GM12878 (cell line): ENCODE results near the gene ASGR1. TPM values are rescaled to one million over a fixed set of nuclear protein-coding genes. Genes with fewer than 3 reads are reported as not detected.

Experiments
- ATAC-seq: fragments of 200-7000 bp; cut with Tn5 transposase; 3 replicates; pipeline ENCODE4 v1.9.1; 2020; ENCODE audit warnings: mild to moderate bottlenecking, moderate library complexity
- BruUV-seq: library from RNA; stranded (reverse); fragments of 400-500 nt; replicated peaks from 2 replicates; lab custom pipeline; 2021; lab: Mats Ljungman, UMichigan
- CTCF ChIA-PET: fragments of 300-600 bp; sonication (Branson Sonifier 250); formaldehyde crosslinking; extraction: SDS; loops from one replicate; lab custom pipeline; 2021; ENCODE audit warnings: inconsistent platforms; lab: Yijun Ruan, JAX
- POLR2A ChIA-PET: fragments of 350-600 bp; formaldehyde crosslinking; extraction: SDS; loops from one replicate; lab custom pipeline; 2021; ENCODE audit warnings: inconsistent platforms; lab: Charles Lee
- RAD21 ChIA-PET: fragments of 300-600 bp; sonication (Branson Sonifier 250); formaldehyde crosslinking; loops from one replicate; lab custom pipeline; 2023; ENCODE audit warnings: antibody characterized with exemption; ENCODE audit not compliant: unreplicated experiment; lab: Charles Lee
- SMC1A ChIA-PET: fragments of 300-600 bp; sonication (Branson Sonifier 250); formaldehyde crosslinking; loops from one replicate; lab custom pipeline; 2023; ENCODE audit not compliant: unreplicated experiment, uncharacterized antibody; lab: Charles Lee
- DNase-seq: peaks from one replicate; pipeline ENCODE4 v3.0.0-alpha.2; 2011; ENCODE audit warnings: low read depth, low spot score
- FAIRE-seq: peaks from 3 replicates; lab custom pipeline; 2011; peaks lifted over from hg19 to GRCh38; lab: Jason Lieb, UNC
- H2AFZ ChIP-seq: 2 replicates; pipeline ENCODE4 v1.6.0; 2011; ENCODE audit warnings: low read depth, low read length, control low read depth; ENCODE audit not compliant: control insufficient read depth
- H3K27ac ChIP-seq: 2 replicates; pipeline ENCODE4 v1.5.1; 2011; ENCODE audit warnings: control low read depth; ENCODE audit not compliant: control insufficient read depth, insufficient read depth
- H3K27me3 ChIP-seq, 2 experiments: replicated peaks in 1 of 2; 2 replicates each; pipeline versions ENCODE4 v1.6.0 to v1.6.1; 2011; ENCODE audit warnings: low read length in 1 of 2; ENCODE audit not compliant: control insufficient read depth in 2 of 2, insufficient read depth in 2 of 2
- H3K36me3 ChIP-seq, 2 experiments: 2 replicates each; pipeline ENCODE4 v1.5.1; 2011; ENCODE audit warnings: low read length in 1 of 2; ENCODE audit not compliant: control insufficient read depth in 2 of 2, insufficient read depth in 2 of 2
- H3K4me1 ChIP-seq: 2 replicates; pipeline ENCODE4 v1.6.1; 2011; ENCODE audit warnings: mild to moderate bottlenecking, low read length, moderate library complexity, mixed read lengths; ENCODE audit not compliant: control insufficient read depth, insufficient read depth
- H3K4me2 ChIP-seq: 2 replicates; pipeline ENCODE4 v1.6.0; 2011; ENCODE audit warnings: control low read depth; ENCODE audit not compliant: control insufficient read depth, insufficient read depth
- H3K4me3 ChIP-seq: fragments of 200-600 bp; sonication (generic); 2 replicates; pipeline ENCODE4 v1.5.1; 2016
- H3K79me2 ChIP-seq: 2 replicates; pipeline ENCODE4 v1.6.0; 2011; ENCODE audit warnings: low read length; ENCODE audit not compliant: control insufficient read depth, insufficient read depth
- H3K9ac ChIP-seq: 2 replicates; pipeline ENCODE4 v1.8.0; 2011; ENCODE audit warnings: low read length, control low read depth, mixed read lengths; ENCODE audit not compliant: control insufficient read depth, insufficient read depth
- H3K9me3 ChIP-seq: replicated peaks from 3 replicates; pipeline ENCODE4 v1.5.1; 2011; ENCODE audit warnings: mild to moderate bottlenecking, low read length; ENCODE audit not compliant: control insufficient read depth, insufficient read depth
- H4K20me1 ChIP-seq: 2 replicates; pipeline ENCODE4 v1.6.0; 2011; ENCODE audit not compliant: control insufficient read depth, insufficient read depth
- BRCA1 ChIP-seq: IDR thresholded peaks from 2 replicates; pipeline ENCODE4 v1.6.1; 2011; ENCODE audit warnings: low read depth, low read length, improper control_type of control experiment
- CBFB ChIP-seq: IDR thresholded peaks from 2 replicates; pipeline ENCODE4 v1.6.1; 2016; ENCODE audit warnings: antibody characterized with exemption, low read depth
- CHD4 ChIP-seq: fragments of 200-600 bp; sonication (generic); IDR thresholded peaks from 2 replicates; pipeline ENCODE4 v1.6.1; 2016; ENCODE audit warnings: mild to moderate bottlenecking
- DPF2 ChIP-seq: fragments of 450-650 bp; IDR thresholded peaks from 2 replicates; pipeline ENCODE4 v1.6.1; 2017; ENCODE audit warnings: mild to moderate bottlenecking
- FOXK2 ChIP-seq: fragments of 450-650 bp; IDR thresholded peaks from 2 replicates; pipeline ENCODE4 v1.6.1; 2017; ENCODE audit warnings: mild to moderate bottlenecking, moderate library complexity
- KDM1A ChIP-seq: fragments of 200-600 bp; sonication (generic); IDR thresholded peaks from 2 replicates; pipeline ENCODE4 v1.6.1; 2016; ENCODE audit warnings: borderline replicate concordance
- MTA3 ChIP-seq: IDR thresholded peaks from 2 replicates; pipeline ENCODE4 v1.6.1; 2012; ENCODE audit warnings: low read length, inconsistent platforms, borderline replicate concordance
- PML ChIP-seq: IDR thresholded peaks from 2 replicates; pipeline ENCODE4 v1.6.1; 2012; ENCODE audit warnings: low read length, inconsistent platforms
- POLR2AphosphoS2 ChIP-seq: IDR thresholded peaks from 2 replicates; pipeline ENCODE4 v1.6.1; 2011; ENCODE audit warnings: low read depth, mild to moderate bottlenecking, low read length, improper control_type of control experiment, moderate library complexity
- POU2F2 ChIP-seq: IDR thresholded peaks from 3 replicates; pipeline ENCODE4 v1.6.1; 2011; ENCODE audit warnings: low read depth, mild to moderate bottlenecking, low read length, borderline replicate concordance
- RCOR1 ChIP-seq: conservative IDR thresholded peaks from 2 replicates; pipeline ENCODE4 v1.6.1; 2012; ENCODE audit warnings: low read depth, low read length, improper control_type of control experiment
- SREBF2 ChIP-seq: IDR thresholded peaks from 2 replicates; pipeline ENCODE4 v1.6.1; 2012; ENCODE audit warnings: mild to moderate bottlenecking, low read length
- SRF ChIP-seq, 2 experiments: IDR thresholded peaks; 2 replicates each; pipeline ENCODE4 v1.6.1; 2011; ENCODE audit warnings: low read depth in 2 of 2, low read length in 2 of 2, mild to moderate bottlenecking in 1 of 2, moderate library complexity in 1 of 2
- SUZ12 ChIP-seq: fragments of 200-600 bp; sonication (generic); IDR thresholded peaks from one replicate; pipeline ENCODE4 v1.6.1; 2018; ENCODE audit warnings: antibody characterized with exemption, mild to moderate bottlenecking; ENCODE audit not compliant: unreplicated experiment
- TBL1XR1 ChIP-seq: IDR thresholded peaks from 2 replicates; pipeline ENCODE4 v1.6.1; 2012; ENCODE audit warnings: low read depth, low read length, improper control_type of control experiment
- TCF7 ChIP-seq: IDR thresholded peaks from 2 replicates; pipeline ENCODE4 v1.6.1; 2014; ENCODE audit warnings: antibody characterized with exemption, borderline replicate concordance
- YBX1 ChIP-seq: fragments of 450-650 bp; IDR thresholded peaks from 2 replicates; pipeline ENCODE4 v1.6.1; 2016; ENCODE audit warnings: antibody characterized with exemption
- ZBTB40 ChIP-seq: fragments of 450-650 bp; IDR thresholded peaks from 2 replicates; pipeline ENCODE4 v1.6.1; 2016; ENCODE audit warnings: mild to moderate bottlenecking, moderate library complexity, borderline replicate concordance
- ZNF274 ChIP-seq: IDR thresholded peaks from one replicate; pipeline ENCODE4 v1.8.0; 2011; ENCODE audit not compliant: insufficient read length, insufficient read depth
- WGBS: methylation state at CpG from one replicate; pipeline ENCODE4 v1.1.6; 2016; ENCODE audit warnings: low lambda C conversion rate; ENCODE audit not compliant: insufficient replicate concordance, insufficient coverage; ENCODE audit errors: missing lambda C conversion rate; 5-methylcytosine and 5-hydroxymethylcytosine counted together
- in situ Hi-C: fragments of 300-500 bp; cut with MboI; formaldehyde crosslinking; loops from 9 replicates; pipeline ENCODE4 v1.14.3; 2018; ENCODE audit warnings: mixed read lengths
- intact Hi-C: fragments of 100-400 bp; cut with micrococcal nuclease; formaldehyde crosslinking; loops from one replicate; pipeline ENCODE4 v1.14.2; 2022; ENCODE audit not compliant: unreplicated experiment
- polyA plus RNA-seq, 11 experiments: library from polyadenylated mRNA; depleted of rRNA in 4 of 11; unstranded in 6 of 11; stranded (reverse) in 5 of 11; fragments of >200 nt; fragmentation: Nextera tagmentation in 4 of 11; fragmentation: Illumina TruSeq in 1 of 11; extraction: Ambion mirVana in 4 of 11; extraction: Trizol in 1 of 11; gene quantifications; 1 replicate in 1 of 11; 2 replicates in 10 of 11; pipeline versions ENCODE4 v1.2.1 to v1.2.3, GENCODE V29; 2011 to 2016; ENCODE audit warnings: inconsistent platforms in 2 of 11, missing spikeins in 2 of 11, low read depth in 1 of 11
- total RNA-seq, 4 experiments: library from RNA; depleted of rRNA in 3 of 4; stranded (reverse); fragments of >200 nt in 3 of 4; fragmentation: Illumina TruSeq in 1 of 4; extraction: Trizol in 1 of 4; gene quantifications; 2 replicates each; pipeline versions ENCODE4 v1.2.1 to v1.2.3, GENCODE V29; 2013 to 2021
- TF ChIP-seq, protein P1 (sequence below): fragments of 450-650 bp; IDR thresholded peaks from 2 replicates; pipeline ENCODE4 v1.6.1; 2016; ENCODE audit warnings: mild to moderate bottlenecking

ASGR1 gene
- total and polyA plus RNA-seq, 10 of the 15 experiments (the other 5 are each of a cell fraction or from before 2014, with no cell fraction given) = 0.06 to 0.34 (median 0.14) TPM; not detected in 6

- in situ Hi-C loops = no loop called here
- no peak for ATAC-seq
- H3K9me3 ChIP-seq = no peaks in the 10 kb centered on the region; the same call in 2 of the 3 replicates
- no peak overlapping the region for H3K4me2 ChIP-seq
- no peak for DNase-seq
- TF ChIP-seq SRF (IDR thresholded peaks at IDR 0.05; ENCODE audit: low read depth in 2 of 2, low read length in 2 of 2) (no peak), BRCA1 (no peak), TBL1XR1 (no peak), ZBTB40 (no peak), DPF2 (no peak), KDM1A (no peak), SREBF2 (no peak), SUZ12 (no peak), YBX1 (no peak), CHD4 (no peak), FOXK2 (no peak), RCOR1 (no peak), CBFB (no peak), ZNF274 (no peak), TCF7 (no peak), PML (no peak), POLR2AphosphoS2 (no peak), POU2F2 (no peak), MTA3 (no peak)
- TF ChIP-seq, protein P1, sequence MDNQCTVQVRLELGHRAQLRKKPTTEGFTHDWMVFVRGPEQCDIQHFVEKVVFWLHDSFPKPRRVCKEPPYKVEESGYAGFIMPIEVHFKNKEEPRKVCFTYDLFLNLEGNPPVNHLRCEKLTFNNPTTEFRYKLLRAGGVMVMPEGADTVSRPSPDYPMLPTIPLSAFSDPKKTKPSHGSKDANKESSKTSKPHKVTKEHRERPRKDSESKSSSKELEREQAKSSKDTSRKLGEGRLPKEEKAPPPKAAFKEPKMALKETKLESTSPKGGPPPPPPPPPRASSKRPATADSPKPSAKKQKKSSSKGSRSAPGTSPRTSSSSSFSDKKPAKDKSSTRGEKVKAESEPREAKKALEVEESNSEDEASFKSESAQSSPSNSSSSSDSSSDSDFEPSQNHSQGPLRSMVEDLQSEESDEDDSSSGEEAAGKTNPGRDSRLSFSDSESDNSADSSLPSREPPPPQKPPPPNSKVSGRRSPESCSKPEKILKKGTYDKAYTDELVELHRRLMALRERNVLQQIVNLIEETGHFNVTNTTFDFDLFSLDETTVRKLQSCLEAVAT = no peak
- ChIA-PET SMC1A (interaction anchor here (0.8 to 2.6 kb wide), 3 partner anchors 9 to 131 kb away, joined by 3 to 14 read pairs (median 7); no protein-coding TSS in a partner anchor), RAD21 (interaction anchor here (0.9 to 2.7 kb wide), 7 partner anchors 37 to 266 kb away, joined by 4 to 14 read pairs (median 4); no protein-coding TSS in a partner anchor), CTCF (interaction anchor here (0.8 to 3.5 kb wide), 13 partner anchors 9 to 333 kb away, joined by 3 to 34 read pairs (median 6); no protein-coding TSS in a partner anchor), POLR2A (no interaction called here)
- H3K4me3 ChIP-seq = no peak overlapping the region
- no peaks in the 10 kb centered on the region for H3K36me3 ChIP-seq
- no peaks in the 10 kb centered on the region for H4K20me1 ChIP-seq
- peaks cover 6% of the 10 kb centered on the region for H3K4me1 ChIP-seq
- H3K9ac ChIP-seq = no peak overlapping the region
- peaks cover 2 to 6% of the 10 kb centered on the region in 2 experiments; a peak in 3 of 4 replicates for H3K27me3 ChIP-seq
- no peak for FAIRE-seq
- H2AFZ ChIP-seq = no peak overlapping the region
- H3K27ac ChIP-seq = no peak overlapping the region
- H3K79me2 ChIP-seq = no peaks in the 10 kb centered on the region
- BruUV-seq = no TSS peak
- intact Hi-C loops = loop anchor here (2.0 to 10.0 kb wide), 2 partner anchors 130 to 262 kb away; no protein-coding TSS in a partner anchor
- WGBS = 18% methylated on average over 5 of the region's 17 CpGs
Observed at GRCh38 chr17:7176841-7177190, 2.4 kb downstream of the ASGR1 start.
